ENCODE data around the gene ENOSF1. TPM values are rescaled to one million over a fixed set of nuclear protein-coding genes. Genes with fewer than 3 reads are reported as not detected.

ENOSF1 gene
- total and polyA plus RNA-seq, 11 donors: 9.9 to 38.7 (median 22.2) TPM

DNA sequence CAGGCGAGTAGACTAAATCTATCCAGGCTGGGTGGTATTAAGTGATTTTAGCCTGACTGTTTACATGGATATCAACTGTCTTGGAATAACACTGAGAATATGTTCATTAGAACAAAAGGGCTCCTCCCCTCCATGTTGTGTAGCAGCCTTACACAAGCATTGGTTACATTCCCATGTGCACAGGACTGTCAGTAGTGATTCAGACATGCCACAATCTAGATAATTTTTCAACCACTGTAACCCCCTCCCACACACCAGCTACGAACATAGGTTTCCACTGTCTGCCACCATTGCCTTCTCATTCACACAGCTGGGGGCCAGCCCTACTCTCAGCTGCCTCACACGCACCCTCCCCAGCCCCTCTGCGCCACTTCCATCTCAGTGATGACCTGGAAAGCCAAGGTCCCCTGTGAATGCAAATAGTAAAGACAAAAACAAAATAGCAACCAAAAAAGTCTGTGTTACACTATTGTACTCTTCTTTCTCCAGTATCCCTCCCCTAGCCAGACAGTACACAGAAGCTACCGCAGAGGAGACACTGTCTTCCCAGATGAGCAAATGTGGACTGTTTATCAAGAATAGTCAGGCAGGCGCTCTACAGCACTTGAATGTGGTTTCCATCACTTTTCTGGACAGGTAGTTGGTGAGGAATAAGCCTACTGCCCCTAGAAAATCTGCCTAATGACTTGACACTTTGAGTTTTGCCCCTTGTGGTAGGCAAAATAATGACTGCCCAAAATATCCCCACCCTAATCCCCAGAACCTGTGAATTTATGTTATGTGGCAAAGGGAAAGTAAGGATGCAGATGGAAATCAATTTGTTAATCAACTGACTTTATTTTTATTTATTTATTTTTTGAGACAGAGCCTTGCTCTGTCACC lies 82.9 kb downstream of the ENOSF1 start:
- Histone ChIP-seq H3K27ac (no peak overlapping the region), H3K4me3 (no peak overlapping the region), H3K27me3 (peaks cover 0 to 4% (median 0%) of the 10 kb centered on the region in 9 donors), H3K9me3 (no peaks in the 10 kb centered on the region), H3K4me1 (no peaks in the 10 kb centered on the region), H3K36me3 (no peaks in the 10 kb centered on the region)
- TF ChIP-seq, protein P1, sequence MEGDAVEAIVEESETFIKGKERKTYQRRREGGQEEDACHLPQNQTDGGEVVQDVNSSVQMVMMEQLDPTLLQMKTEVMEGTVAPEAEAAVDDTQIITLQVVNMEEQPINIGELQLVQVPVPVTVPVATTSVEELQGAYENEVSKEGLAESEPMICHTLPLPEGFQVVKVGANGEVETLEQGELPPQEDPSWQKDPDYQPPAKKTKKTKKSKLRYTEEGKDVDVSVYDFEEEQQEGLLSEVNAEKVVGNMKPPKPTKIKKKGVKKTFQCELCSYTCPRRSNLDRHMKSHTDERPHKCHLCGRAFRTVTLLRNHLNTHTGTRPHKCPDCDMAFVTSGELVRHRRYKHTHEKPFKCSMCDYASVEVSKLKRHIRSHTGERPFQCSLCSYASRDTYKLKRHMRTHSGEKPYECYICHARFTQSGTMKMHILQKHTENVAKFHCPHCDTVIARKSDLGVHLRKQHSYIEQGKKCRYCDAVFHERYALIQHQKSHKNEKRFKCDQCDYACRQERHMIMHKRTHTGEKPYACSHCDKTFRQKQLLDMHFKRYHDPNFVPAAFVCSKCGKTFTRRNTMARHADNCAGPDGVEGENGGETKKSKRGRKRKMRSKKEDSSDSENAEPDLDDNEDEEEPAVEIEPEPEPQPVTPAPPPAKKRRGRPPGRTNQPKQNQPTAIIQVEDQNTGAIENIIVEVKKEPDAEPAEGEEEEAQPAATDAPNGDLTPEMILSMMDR (IDR thresholded peaks at IDR 0.05): no peak
- no peak for TF ChIP-seq POLR2A (IDR thresholded peaks at IDR 0.05)
- DNase-seq (no peak), ATAC-seq (no peak)
- intact Hi-C loops (cut with DNase I): loop anchor here in 3 of 10 donors (5.0 to 10.0 kb wide), 3 partner anchors 75 to 203 kb away; partner anchors contain the start of gene ENOSF1 (in 1 of the 3)
- 77 to 86% (median 85%) methylated on average over 6 of the region's 6 CpGs for WGBS, 4 donors

DNA sequence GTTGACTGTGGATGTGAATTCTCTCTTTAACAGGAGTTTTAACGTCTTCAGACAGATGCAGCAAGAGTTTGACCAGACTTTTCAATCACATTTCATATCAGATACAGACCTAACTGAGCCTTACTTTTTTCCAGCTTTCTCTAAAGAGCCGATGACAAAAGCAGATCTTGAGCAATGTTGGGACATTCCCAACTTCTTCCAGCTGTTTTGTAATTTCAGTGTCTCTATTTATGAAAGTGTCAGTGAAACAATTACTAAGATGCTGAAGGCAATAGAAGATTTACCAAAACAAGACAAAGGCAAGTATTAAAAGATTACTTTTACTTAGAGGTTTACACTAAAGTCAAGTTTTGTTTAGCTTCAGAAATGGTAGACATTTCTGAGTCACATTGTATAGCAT lies 85.2 kb downstream of the ENOSF1 start:
- H3K9me3 ChIP-seq: no peaks in the 10 kb centered on the region

DNA sequence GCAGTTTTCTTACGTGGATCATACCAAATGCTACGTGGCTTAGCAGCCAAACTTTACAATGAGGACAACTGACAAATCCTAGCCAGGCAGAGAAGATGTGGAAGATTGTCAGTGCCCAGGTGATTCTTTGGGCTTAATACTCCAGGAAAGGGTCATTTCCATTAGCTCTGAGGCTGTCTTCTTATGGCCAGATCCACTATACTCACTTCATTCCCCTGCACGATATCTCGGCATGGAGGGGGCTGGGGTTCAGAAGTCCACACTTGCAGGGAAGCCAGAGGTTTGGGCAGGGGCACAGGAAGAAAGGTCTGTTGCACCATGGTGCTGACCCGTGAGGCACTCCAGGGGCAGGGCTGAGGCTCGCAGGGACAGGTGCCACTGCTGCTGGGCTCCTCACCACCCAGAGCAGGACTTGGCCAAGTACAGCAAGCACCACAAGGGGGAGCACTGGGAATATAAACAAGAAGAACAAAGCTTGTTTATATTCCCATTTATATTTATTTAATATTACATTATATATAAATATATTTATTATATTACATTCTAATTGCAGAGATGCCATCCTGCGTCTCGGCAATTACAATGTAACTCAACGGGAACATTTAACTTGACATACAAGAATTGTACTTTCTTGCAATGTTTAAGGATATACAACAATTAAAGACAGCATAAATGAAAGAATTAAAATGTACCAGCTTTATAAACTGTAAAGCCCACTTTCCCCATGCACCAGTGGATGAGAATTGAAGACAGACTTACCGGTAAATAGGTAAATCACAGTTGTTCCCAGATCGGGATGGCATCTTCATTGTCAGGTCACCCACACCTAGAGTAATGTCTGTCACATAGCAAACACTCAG lies 88.4 kb downstream of the ENOSF1 start:
- WGBS, 4 donors: 61 to 67% (median 62%) methylated on average over 11 of the region's 11 CpGs
- DNase-seq (peak; percentile 40 to 69 (median 64)), ATAC-seq (peak in 3 of 4 donors; percentile 69 to 80 (median 70))
- Histone ChIP-seq H3K27me3 (peaks cover 0 to 8% (median 0%) of the 10 kb centered on the region in 9 donors), H3K27ac (no peak overlapping the region), H3K9me3 (no peaks in the 10 kb centered on the region), H3K4me3 (no peak overlapping the region), H3K36me3 (no peaks in the 10 kb centered on the region), H3K4me1 (no peaks in the 10 kb centered on the region)
- TF ChIP-seq POLR2A (IDR thresholded peaks at IDR 0.05): no peak
- TF ChIP-seq, protein P1 (IDR thresholded peaks at IDR 0.05): peak; percentile 59 to 81 (median 74)
- intact Hi-C loops (cut with DNase I): loop anchor here in 8 of 10 donors (1.0 to 10.0 kb wide), 8 partner anchors 81 to 215 kb away; partner anchors contain the start of gene ENOSF1 (in 1 of the 8)

More for the DNA sequence above, 85.2 kb downstream of the ENOSF1 start:
- peaks cover 0 to 6% (median 0%) of the 10 kb centered on the region in 9 donors for H3K27me3 ChIP-seq
- no peaks in the 10 kb centered on the region for H3K4me1 ChIP-seq
- intact Hi-C loops (cut with DNase I): loop anchor here in 3 of 10 donors (5.0 to 10.0 kb wide), 3 partner anchors 78 to 205 kb away; partner anchors contain the start of gene ENOSF1 (in 1 of the 3)
- H3K27ac ChIP-seq: no peak overlapping the region
- no peak for ATAC-seq
- no peak for DNase-seq
- H3K36me3 ChIP-seq: no peaks in the 10 kb centered on the region
- H3K4me3 ChIP-seq: no peak overlapping the region
- TF ChIP-seq, protein P1 (IDR thresholded peaks at IDR 0.05): no peak
- no peak for TF ChIP-seq POLR2A (IDR thresholded peaks at IDR 0.05)
- WGBS, 4 donors: 60 to 72% (median 64%) methylated on average over 2 of the region's 2 CpGs

All from heart left ventricle (tissue), 16 donors.